HG03159 (cell line): ENCODE data around the gene EPHB6.

Experiments used
- ATAC-seq: cut with Tn5 transposase; IDR thresholded peaks from one replicate; pipeline ENCODE4 v1.9.1; 2021; ENCODE audit warnings: mild to moderate bottlenecking, moderate library complexity; ENCODE audit not compliant: unreplicated experiment

The EPHB6 gene

DNA sequence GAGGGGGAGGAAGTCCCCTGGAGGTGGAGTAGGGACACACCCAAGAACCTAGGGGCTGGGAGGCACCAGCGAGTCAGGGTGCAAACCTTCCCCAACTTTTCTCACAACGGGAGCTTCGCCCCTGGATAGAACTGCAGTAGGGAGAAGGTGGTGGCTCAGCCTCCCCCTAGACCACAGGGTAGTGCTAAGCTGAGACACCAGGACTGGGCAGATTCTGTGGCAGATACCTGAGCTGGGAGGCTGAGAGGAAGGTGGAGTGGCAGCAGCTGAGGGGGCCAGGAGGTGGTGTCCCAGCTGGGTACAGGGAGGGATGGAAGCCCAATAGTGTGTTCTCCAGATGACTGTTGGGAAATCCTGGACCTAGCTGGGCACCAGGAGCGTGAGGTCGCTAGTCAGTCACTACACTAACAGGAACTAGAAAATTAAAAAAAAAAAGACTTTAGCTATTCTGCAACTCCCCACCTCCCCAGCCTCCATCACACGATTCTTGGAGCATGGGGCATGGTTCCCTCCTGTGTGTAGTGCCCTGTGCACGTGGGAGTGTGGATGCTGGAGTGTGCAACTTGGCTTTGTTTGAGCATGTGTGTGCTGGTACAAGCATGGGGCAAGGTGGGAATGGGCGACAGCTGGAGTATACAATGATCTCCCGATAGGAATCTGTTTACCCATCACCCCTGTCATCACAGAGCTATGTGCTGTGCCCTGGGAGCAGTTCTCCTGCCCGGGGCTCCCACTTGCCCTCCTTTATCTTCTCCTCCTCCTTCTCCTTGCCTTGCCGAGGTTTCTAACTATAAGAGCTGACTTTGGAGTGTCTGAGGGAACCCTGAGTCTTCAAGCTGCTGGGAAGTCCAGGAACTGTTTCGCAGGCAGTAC, 39.5 kb downstream of the EPHB6 start:
- no peak for ATAC-seq

- no peak for ATAC-seq
Observed at GRCh38 chr7:142894985-142895593, 40.2 kb downstream of the EPHB6 start.

DNA sequence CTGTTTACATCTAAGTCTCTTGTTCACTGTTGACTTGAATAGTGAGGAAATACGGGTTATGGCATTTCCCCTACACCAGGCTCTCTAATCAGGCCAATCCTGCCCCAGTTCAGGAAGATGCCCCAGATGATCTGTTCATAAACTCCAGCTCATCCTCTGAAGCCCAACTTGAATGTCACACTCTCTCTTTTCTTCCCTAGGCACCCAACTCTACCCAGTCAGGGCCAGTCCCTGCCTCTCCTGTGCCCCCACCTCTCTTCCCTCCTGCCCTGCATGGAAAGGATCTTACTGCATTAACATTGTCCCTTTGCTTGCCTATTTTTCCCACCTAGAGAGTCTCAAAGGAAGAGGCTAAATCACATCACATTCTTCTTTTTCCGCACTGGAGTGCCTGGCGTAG, 41.3 kb downstream of the EPHB6 start:
- ATAC-seq = no peak

- no peak for ATAC-seq
Observed at GRCh38 chr7:142896741-142897379, 42.0 kb downstream of the EPHB6 start.

- ATAC-seq = no peak
Observed at GRCh38 chr7:142897691-142898090, 42.8 kb downstream of the EPHB6 start.

- no peak for ATAC-seq
Observed at GRCh38 chr7:142898377-142899170, 43.7 kb downstream of the EPHB6 start.

DNA sequence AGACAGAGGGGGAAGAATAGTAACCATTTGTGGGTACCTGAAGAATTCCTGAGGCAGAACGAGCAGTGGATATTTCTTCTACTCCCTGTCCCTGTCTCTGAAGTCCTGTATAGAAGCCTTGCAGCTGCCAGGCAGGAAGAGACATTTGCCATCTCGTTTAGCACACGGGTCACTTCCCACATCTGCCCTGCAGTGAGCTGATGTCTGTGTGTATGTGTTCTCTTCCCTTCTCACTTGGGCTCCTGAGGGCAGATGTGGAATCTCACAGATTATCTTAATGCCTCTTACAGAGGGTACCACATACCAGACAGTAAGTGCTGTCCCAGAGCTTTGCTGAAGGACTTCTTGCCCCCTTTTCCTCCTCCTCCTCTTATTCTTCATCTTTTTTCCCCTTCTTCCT, 44.8 kb downstream of the EPHB6 start:
- ATAC-seq = no peak

- ATAC-seq = no peak
Observed at GRCh38 chr7:142901426-142902259, 46.8 kb downstream of the EPHB6 start.

DNA sequence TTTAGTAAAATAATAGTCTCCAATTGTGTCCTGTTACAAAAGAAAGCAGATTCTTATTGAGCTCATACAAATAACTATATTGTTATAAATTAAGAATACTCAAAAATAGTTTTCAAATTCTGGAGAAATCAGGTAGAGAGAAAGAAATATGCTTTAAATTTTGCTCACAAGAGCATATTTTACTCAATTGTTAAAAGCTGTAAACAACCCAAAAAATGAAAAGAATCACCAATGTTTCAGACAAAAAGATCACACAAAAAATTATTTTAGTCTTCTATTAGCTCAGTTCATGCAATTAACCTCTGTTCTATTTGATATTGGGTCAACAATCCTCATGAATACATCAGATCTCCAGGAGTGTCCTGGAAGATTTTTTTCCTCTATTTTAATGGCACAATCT, 49.3 kb downstream of the EPHB6 start:
- no peak for ATAC-seq

GRCh38 chr7:142905759-142906158, 50.9 kb downstream of the EPHB6 start:
- no peak for ATAC-seq

- no peak for ATAC-seq
Observed at GRCh38 chr7:142906643-142907042, 51.8 kb downstream of the EPHB6 start.

GRCh38 chr7:142908290-142908689, 53.4 kb downstream of the EPHB6 start:
- no peak for ATAC-seq

DNA sequence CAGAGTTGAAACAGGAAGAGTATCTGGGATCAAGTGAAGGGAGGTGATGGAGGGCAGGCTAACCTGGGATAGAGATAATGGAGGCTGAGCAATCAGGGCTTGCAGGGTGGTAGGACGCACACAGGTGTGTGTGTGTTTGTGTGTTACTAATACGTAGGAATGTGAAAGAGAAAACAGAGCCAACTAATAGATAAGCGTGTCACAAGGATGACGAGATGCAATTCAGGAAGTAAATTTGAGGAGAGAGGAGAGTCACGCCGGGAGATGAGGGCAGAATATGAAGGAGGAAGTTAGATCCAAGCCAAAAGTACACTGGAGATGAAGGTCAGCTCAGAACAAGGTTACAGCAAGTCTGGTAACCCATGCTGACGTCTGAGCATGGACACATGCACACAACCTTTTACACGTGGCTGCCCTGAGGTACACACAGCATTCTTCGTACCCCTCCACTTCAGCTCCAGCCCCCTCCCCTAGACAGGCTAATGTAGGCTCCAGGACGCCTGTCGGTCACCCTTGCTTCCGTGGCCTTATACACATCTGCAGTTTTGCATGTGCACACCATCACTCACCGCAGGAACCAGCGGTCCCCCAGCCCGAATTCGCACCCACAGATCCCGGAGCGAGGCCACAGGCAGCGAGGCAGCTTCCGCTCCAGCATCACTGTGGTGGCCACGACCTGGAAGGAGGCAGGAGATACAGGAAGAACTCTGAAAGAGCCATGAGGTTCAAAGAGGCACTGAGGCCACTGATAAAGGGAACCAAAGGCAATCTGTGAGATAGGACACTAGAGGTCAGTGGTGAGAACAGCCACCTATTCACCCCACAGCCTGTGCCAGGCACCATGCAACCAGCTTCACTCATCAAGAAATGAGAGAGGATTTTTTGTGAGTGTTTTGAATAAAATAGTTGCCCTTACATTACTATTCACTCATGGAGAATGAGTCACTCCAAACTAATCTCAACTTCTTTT, 54.3 kb downstream of the EPHB6 start:
- no peak for ATAC-seq

- ATAC-seq = no peak
Observed at GRCh38 chr7:142910031-142910433, 55.2 kb downstream of the EPHB6 start.

GRCh38 chr7:142910481-142910880, 55.6 kb downstream of the EPHB6 start:
- ATAC-seq = no peak

- no peak for ATAC-seq
Observed at GRCh38 chr7:142913051-142913450, 58.2 kb downstream of the EPHB6 start.

DNA sequence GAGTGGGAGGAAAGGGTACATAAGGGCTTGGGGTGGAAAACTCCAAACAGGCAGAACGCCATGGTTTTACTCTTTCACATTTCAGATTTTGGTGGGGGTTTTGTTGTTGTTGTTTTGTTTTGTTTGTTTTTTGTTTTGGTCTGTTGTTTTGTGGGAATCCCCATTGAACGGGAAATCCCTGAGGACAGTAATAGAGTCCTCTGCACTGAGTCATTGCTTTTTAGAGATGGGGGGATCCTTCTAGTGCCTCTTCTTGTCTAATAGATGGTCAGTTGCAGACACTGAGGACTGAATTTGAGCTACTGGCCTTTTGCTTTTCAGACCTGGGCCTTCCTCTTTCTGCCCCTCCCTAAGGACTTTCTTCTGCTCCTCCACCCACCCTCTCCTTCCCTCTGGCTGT, 58.7 kb downstream of the EPHB6 start:
- no peak for ATAC-seq

DNA sequence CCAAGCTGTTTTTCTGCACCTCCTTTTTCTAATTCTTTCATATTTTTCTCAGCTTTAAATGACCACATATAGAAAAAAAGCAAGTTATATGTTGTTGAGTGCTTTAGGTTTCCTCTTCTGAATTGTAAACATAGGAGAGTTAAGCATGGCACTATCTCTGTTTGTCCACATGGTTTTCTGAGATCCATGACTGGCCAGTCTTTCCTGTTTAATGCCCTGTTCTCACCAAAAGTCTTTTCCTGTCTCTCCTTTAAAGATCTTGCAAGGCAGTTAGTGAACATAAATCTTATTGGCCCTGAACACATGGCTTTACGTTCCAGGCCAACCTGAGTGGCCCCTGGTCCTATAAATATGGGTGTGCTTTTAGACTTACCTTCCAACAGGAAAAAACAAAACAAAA, 59.2 kb downstream of the EPHB6 start:
- no peak for ATAC-seq

DNA sequence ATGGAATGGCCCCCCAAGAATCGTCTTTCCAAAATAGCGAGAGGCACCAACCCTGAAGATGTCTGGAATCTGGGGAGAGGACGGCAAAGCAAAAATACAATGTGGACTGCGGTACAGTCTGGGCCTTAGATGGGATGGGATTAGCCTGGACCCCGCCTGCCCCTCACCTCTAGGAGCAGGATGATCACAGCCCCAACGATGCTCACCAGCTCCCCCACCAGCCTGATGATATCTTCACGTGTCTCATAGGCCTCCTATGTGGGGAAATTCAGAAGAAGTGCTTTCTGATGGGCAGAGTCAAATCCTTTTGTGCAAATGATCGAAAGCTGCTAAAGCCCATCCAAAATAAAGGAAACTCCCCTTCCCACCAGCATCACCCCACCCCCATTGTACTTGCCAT, 60.4 kb downstream of the EPHB6 start:
- no peak for ATAC-seq
